SW 1271 (cell line): ENCODE measurements around the gene LSM10.
A peak's percentile ranks its signal among the peaks of the same experiment; 100 is the strongest.

ENCODE experiments used
- DNase-seq, 2 experiments: peaks; one replicate each; lab custom pipeline; 2025; lab: John Stamatoyannopoulos, UW

LSM10 gene

GRCh38 chr1:36351227-36351977 lies 46.3 kb downstream of the LSM10 start:
- DNase-seq, result peak; percentile 42 to 62

DNA sequence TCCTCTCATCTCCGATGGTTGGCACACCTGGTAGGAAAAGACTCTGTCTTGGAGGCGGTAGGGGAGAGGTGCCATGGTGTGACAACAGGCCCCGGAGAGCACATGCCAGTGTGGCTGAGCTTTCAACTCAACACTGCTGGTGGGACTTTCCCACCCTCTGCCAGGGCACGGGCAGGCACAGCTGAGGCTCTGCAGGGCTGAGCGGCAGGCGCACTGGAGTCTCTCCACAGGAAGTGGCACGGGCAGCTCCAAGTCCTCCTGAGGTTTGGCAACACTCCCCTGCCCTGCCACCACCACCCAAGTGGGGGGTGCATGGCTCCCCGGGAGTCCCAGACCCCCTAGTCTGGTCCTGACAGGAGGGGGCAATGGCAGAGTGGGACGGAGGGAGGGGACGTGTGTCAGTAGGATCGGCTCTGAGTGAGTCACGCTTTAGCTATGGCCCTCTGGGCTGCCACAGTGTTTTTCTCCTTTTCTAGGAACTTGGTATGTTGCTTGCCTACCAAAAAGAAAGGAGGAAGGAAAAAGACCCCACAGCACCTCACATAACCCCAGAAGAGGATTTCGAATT lies 47.0 kb downstream of the LSM10 start:
- peak; percentile 28 to 66 for DNase-seq

GRCh38 chr1:36349839-36350238 lies 47.9 kb downstream of the LSM10 start:
- no peak for DNase-seq

- no peak for DNase-seq
Observed at GRCh38 chr1:36349241-36349671, 48.5 kb downstream of the LSM10 start.

GRCh38 chr1:36346741-36347370 lies 50.9 kb downstream of the LSM10 start:
- DNase-seq, result no peak

GRCh38 chr1:36345353-36345752 lies 52.4 kb downstream of the LSM10 start:
- no peak for DNase-seq

DNA sequence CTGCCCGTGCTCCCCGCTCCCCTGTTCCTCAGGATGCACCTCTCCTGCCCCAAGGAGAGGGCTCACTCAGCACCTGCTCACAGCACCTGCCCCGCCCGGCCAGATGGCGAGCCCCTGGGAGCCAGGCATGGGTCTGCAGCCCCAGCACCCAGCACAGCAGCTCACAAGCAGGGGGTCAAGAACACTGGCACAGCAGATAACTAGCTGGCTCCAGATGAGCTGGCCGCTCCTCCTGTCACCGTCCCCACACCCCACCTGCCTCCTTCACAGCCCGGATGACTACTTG lies 53.4 kb downstream of the LSM10 start:
- DNase-seq, result no peak

DNA sequence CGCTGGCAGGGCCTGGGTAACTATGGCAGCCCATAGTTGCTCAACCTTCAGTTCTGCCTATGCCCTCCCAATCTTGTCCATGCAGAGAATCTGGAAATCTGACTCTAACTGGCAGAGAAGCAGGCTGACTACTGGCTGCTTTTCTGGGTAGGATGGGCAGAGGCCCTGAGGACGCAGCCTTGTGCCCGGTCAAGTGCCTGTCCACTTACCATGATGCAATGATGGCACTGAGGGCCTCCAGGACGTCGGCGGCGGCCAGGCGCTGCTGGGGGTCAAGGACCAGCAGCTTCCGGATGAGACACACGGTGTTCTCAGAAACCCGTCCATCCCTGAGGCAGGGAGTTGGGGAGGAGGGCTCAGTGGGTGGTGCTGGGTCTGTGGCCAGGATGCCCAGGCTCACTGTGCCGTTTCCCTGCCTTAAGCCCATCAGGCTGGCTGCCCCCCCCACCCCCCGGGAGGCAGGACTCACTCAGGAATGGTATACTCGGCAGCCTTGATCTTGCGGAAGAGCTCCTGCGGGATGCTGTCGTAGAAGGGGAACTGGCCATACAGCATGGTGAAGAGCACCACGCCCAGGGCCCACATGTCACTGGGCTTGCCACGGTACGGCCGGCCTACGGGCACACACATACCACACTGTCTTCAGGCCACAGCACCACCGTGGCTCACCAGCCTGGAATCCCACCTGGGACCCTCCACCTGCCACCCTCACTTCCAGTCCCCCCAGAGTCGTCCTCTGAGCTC lies 53.9 kb downstream of the LSM10 start:
- DNase-seq, result no peak
